HepG2 (cell line): ENCODE results near the gene MED23. TPM values are rescaled to one million over a fixed set of nuclear protein-coding genes. Genes with fewer than 3 reads are reported as not detected.

Experiments used
- DDIT3 ChIP-seq: sonication (generic); formaldehyde crosslinking; IDR thresholded peaks from 2 replicates; pipeline ENCODE4 v1.4.0; 2020; ENCODE audit warnings: mild to moderate bottlenecking, missing genetic modification reagents
- EZH2 ChIP-seq: conservative IDR thresholded peaks from 2 replicates; pipeline ENCODE4 v1.6.1; 2012; ENCODE audit warnings: mild to moderate bottlenecking, low read depth, low read length, moderate library complexity
- GPBP1L1 ChIP-seq: sonication (generic); formaldehyde crosslinking; IDR thresholded peaks from 2 replicates; pipeline ENCODE4 v1.5.0; 2020; ENCODE audit warnings: mild to moderate bottlenecking, missing genetic modification reagents
- KDM5A ChIP-seq: fragments of 200-600 bp; sonication (generic); IDR thresholded peaks from 2 replicates; pipeline ENCODE4 v1.7.0; 2018; ENCODE audit warnings: antibody characterized with exemption, mild to moderate bottlenecking, low read length, borderline replicate concordance
- KLF11 ChIP-seq: IDR thresholded peaks from 2 replicates; pipeline ENCODE4 v1.6.1; 2016; ENCODE audit warnings: missing compliant biosample characterization
- MAFG ChIP-seq: sonication (generic); formaldehyde crosslinking; IDR thresholded peaks from 2 replicates; pipeline ENCODE4 v1.5.1; 2020; ENCODE audit warnings: mild to moderate bottlenecking, missing genetic modification reagents
- MAZ ChIP-seq, 2 experiments: sonication (generic) in 1 of 2; formaldehyde crosslinking in 1 of 2; IDR thresholded peaks; 2 replicates each; pipeline versions ENCODE4 v1.5.0 to v1.6.1; 2012 to 2020; ENCODE audit warnings: low read depth in 2 of 2, mild to moderate bottlenecking in 2 of 2, borderline replicate concordance in 1 of 2, improper control_type of control experiment in 1 of 2, low read length in 1 of 2, missing genetic modification reagents in 1 of 2, moderate library complexity in 1 of 2
- MBD4 ChIP-seq: IDR thresholded peaks from 2 replicates; pipeline ENCODE4 v1.6.1; 2012; ENCODE audit warnings: low read length, inconsistent platforms, borderline replicate concordance
- NAIF1 ChIP-seq: sonication (generic); formaldehyde crosslinking; IDR thresholded peaks from 2 replicates; pipeline ENCODE4 v1.5.0; 2020; ENCODE audit warnings: mild to moderate bottlenecking, missing genetic modification reagents, borderline replicate concordance
- NFKBIZ ChIP-seq: IDR thresholded peaks from 2 replicates; pipeline ENCODE4 v1.6.1; 2018; ENCODE audit warnings: missing genetic modification reagents, missing compliant biosample characterization
- SIN3B ChIP-seq: fragments of 150-350 bp; IDR thresholded peaks from 2 replicates; pipeline ENCODE4 v1.6.1; 2014; ENCODE audit warnings: low read length
- SMAD1 ChIP-seq: sonication (generic); formaldehyde crosslinking; IDR thresholded peaks from 2 replicates; pipeline ENCODE4 v1.4.0; 2020; ENCODE audit warnings: missing genetic modification reagents, low read depth, mild to moderate bottlenecking, borderline replicate concordance
- SRY ChIP-seq: sonication (generic); formaldehyde crosslinking; IDR thresholded peaks from 2 replicates; pipeline ENCODE4 v1.8.0; 2022; ENCODE audit warnings: mild to moderate bottlenecking, missing genetic modification reagents
- TAF1 ChIP-seq: sonication (generic); formaldehyde crosslinking; IDR thresholded peaks from 2 replicates; pipeline ENCODE4 v1.4.0; 2020; ENCODE audit warnings: missing genetic modification reagents
- TOPORS ChIP-seq: sonication (generic); formaldehyde crosslinking; IDR thresholded peaks from 2 replicates; pipeline ENCODE4 v1.8.0; 2023; ENCODE audit warnings: mild to moderate bottlenecking, missing genetic modification reagents
- ZFX ChIP-seq: sonication (generic); formaldehyde crosslinking; IDR thresholded peaks from 2 replicates; pipeline ENCODE4 v1.4.0; 2020; ENCODE audit warnings: mild to moderate bottlenecking, low read depth, missing genetic modification reagents, moderate library complexity
- ZIK1 ChIP-seq: sonication (generic); formaldehyde crosslinking; IDR thresholded peaks from 2 replicates; pipeline ENCODE4 v1.5.0; 2020; ENCODE audit warnings: mild to moderate bottlenecking, low read depth, missing genetic modification reagents, borderline replicate concordance
- ZNF234 ChIP-seq: sonication (generic); formaldehyde crosslinking; conservative IDR thresholded peaks from 2 replicates; pipeline ENCODE4 v1.5.1; 2020; ENCODE audit warnings: mild to moderate bottlenecking, missing genetic modification reagents
- ZNF513 ChIP-seq: sonication (generic); formaldehyde crosslinking; conservative IDR thresholded peaks from 2 replicates; pipeline ENCODE4 v1.5.0; 2020; ENCODE audit warnings: missing genetic modification reagents
- ZNF547 ChIP-seq: sonication (generic); formaldehyde crosslinking; IDR thresholded peaks from 2 replicates; pipeline ENCODE4 v1.5.1; 2020; ENCODE audit warnings: mild to moderate bottlenecking, missing genetic modification reagents
- ZNF563 ChIP-seq: sonication (generic); formaldehyde crosslinking; IDR thresholded peaks from 2 replicates; pipeline ENCODE4 v1.8.0; 2022; ENCODE audit warnings: mild to moderate bottlenecking, moderate library complexity, missing genetic modification reagents
- ZNF747 ChIP-seq: sonication (generic); formaldehyde crosslinking; IDR thresholded peaks from 2 replicates; pipeline ENCODE4 v1.8.1; 2023; ENCODE audit warnings: missing genetic modification reagents, mild to moderate bottlenecking, borderline replicate concordance
- ZNF749 ChIP-seq: sonication (generic); formaldehyde crosslinking; IDR thresholded peaks from 2 replicates; pipeline ENCODE4 v1.8.0; 2022; ENCODE audit warnings: mild to moderate bottlenecking, missing genetic modification reagents, moderate library complexity, borderline replicate concordance
- ZNF75D ChIP-seq: sonication (generic); formaldehyde crosslinking; IDR thresholded peaks from 2 replicates; pipeline ENCODE4 v1.8.1; 2023; ENCODE audit warnings: missing genetic modification reagents, mild to moderate bottlenecking, borderline replicate concordance
- ZNF775 ChIP-seq: sonication (generic); formaldehyde crosslinking; IDR thresholded peaks from 2 replicates; pipeline ENCODE4 v1.4.0; 2020; ENCODE audit warnings: missing genetic modification reagents, mild to moderate bottlenecking, moderate library complexity, borderline replicate concordance
- polyA plus RNA-seq, 8 experiments: library from polyadenylated mRNA; depleted of rRNA in 3 of 8; stranded (reverse) in 7 of 8; unstranded in 1 of 8; fragments of >200 nt; fragmentation: Illumina TruSeq in 4 of 8; extraction: Trizol in 4 of 8; gene quantifications; 2 replicates each; pipeline versions ENCODE4 v1.2.1 to v1.2.3, GENCODE V29; 2011 to 2016; ENCODE audit warnings: low read depth in 4 of 8, missing spikeins in 1 of 8, mixed read lengths in 1 of 8; ENCODE audit not compliant: insufficient read depth in 1 of 8
- total RNA-seq, 5 experiments: library from RNA; depleted of rRNA; stranded (reverse); fragments of >200 nt; fragmentation: Illumina TruSeq; extraction: Trizol; gene quantifications; 2 replicates each; pipeline ENCODE4 v1.2.3, GENCODE V29; 2016; ENCODE audit warnings: low read depth in 1 of 5

Gene MED23
- total and polyA plus RNA-seq, 2 of the 13 experiments (the other 11 are each of a cell fraction or from before 2014, with no cell fraction given), result 34.9 to 50.5 TPM

DNA sequence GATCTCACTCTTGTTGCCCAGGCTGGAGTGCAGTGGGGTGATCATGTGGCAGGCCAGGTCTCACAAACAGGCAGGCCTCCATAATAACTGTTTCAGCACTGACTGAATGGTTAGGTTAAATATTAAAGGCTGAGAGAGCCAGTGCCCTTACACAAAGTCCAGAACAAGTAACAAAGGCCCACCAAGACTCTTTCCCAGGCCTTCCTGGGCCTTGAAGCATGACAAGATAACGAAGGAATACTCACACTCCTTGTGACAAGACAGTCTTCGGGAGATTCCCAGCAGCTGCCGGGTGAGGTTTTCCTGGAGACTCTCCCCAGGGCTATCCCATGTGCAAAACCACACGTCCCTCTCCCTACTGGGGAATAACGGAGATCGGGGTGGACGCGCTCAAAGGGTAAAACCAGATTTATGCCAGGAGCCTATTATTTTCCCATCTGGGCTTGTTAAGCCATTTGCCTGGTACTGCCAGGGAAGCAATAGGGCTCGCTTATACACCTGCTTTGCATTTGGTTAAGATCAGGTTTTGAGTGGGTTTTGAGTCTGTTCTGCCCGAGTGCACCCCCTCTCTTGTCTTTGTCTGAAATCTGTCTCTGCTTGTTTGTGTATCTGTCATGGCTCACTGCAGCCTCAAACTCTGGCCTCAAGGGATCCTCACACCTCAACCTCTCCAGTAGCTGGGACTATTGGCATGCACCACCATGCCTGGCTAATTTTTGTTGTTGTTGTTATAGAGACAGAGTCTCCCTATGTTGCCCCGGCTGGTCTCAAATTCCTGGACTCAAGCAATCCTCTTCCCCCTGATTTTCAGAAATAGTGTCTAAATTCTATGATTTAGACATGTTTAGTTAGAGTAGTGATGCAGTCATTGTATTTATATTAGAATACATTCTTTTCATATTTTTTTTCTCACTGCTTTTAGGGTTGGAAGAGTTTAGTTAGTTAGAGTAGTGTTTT lies 7.6 kb upstream of the MED23 start (continued):
- TF ChIP-seq ZIK1 (CRISPR knock-in tag) (peak; percentile 65; the same call in 1 of the 2 replicates), ZNF547 (CRISPR knock-in tag) (0 out of 2 replicates have a peak, but pooled peaks have one; percentile 28), MAZ (IDR thresholded peaks at IDR 0.05; ENCODE audit: borderline replicate concordance, low read depth, low read length) (no peak), MAZ (CRISPR knock-in tag; IDR thresholded peaks at IDR 0.05; ENCODE audit: low read depth) (peak; percentile 72; the same call in 1 of the 2 replicates), MAFG (CRISPR knock-in tag) (no peak), KLF11 (CRISPR knock-in tag) (0 out of 2 replicates have a peak, but pooled peaks have one; percentile 21), ZNF749 (no peak; the same call in 1 of the 2 replicates), ZNF747 (CRISPR knock-in tag) (peak; percentile 50; the same call in 1 of the 2 replicates), GPBP1L1 (CRISPR knock-in tag) (no peak), NAIF1 (CRISPR knock-in tag) (peak; percentile 58; the same call in 1 of the 2 replicates), SMAD1 (CRISPR knock-in tag) (no peak), NFKBIZ (CRISPR knock-in tag) (0 out of 2 replicates have a peak, but pooled peaks have one; percentile 41), ZFX (CRISPR knock-in tag) (peak; percentile 96), KDM5A (no peak; the same call in 1 of the 2 replicates), ZNF775 (CRISPR knock-in tag) (no peak), TOPORS (CRISPR knock-in tag) (no peak), DDIT3 (no peak), ZNF234 (no peak), ZNF563 (peak; percentile 87; the same call in 1 of the 2 replicates), ZNF75D (CRISPR knock-in tag) (no peak), SIN3B (no peak), ZNF513 (CRISPR knock-in tag) (no peak), SRY (CRISPR knock-in tag) (peak; percentile 67; the same call in 1 of the 2 replicates), EZH2 (no peak), MBD4 (no peak), TAF1 (CRISPR knock-in tag) (peak; percentile 67)
